K562 (cell line): ENCODE data around the gene UGT1A5. TPM values are rescaled to one million over a fixed set of nuclear protein-coding genes. Genes with fewer than 3 reads are reported as not detected.

Experiments
- ATAC-seq: fragments of 200-7000 bp; cut with Tn5 transposase; 3 replicates; pipeline ENCODE4 v1.9.1; 2020; ENCODE audit warnings: moderate library complexity
- BruUV-seq: library from RNA; stranded (reverse); fragments of 400-500 nt; replicated peaks from 2 replicates; lab custom pipeline; 2021; lab: Mats Ljungman, UMichigan
- CTCF ChIA-PET: fragments of 300-600 bp; formaldehyde crosslinking; extraction: SDS; loops from one replicate; lab custom pipeline; 2021; ENCODE audit warnings: low intra/inter-chr PET ratio; lab: Yijun Ruan, JAX
- POLR2A ChIA-PET: fragments of 300-600, 350-650 bp; sonication (Branson Sonifier 250); formaldehyde crosslinking; extraction: SDS; loops from one replicate; lab custom pipeline; 2021; ENCODE audit warnings: antibody characterized with exemption, inconsistent platforms; lab: Yijun Ruan, JAX
- DNase-seq, 4 experiments: peaks; one replicate each; pipeline versions ENCODE4 v3.0.0 to v3.0.0-alpha.2; 2011 to 2018; ENCODE audit warnings: low spot score in 3 of 4, mixed read lengths in 3 of 4; ENCODE audit errors: extremely low read depth in 1 of 4
- FAIRE-seq: peaks from 2 replicates; lab custom pipeline; 2011; peaks lifted over from hg19 to GRCh38; lab: Jason Lieb, UNC
- H2AFZ ChIP-seq: 2 replicates; pipeline ENCODE4 v1.6.0; 2011; ENCODE audit warnings: low read depth, low read length, control low read depth, inconsistent platforms
- H3K27ac ChIP-seq: fragments of 200-600 bp; 3 replicates; pipeline ENCODE4 v1.8.0; 2011; ENCODE audit warnings: low read depth, mild to moderate bottlenecking, control low read depth, inconsistent platforms, low read length, moderate library complexity, mixed read lengths; ENCODE audit errors: extremely low read depth
- H3K27me3 ChIP-seq, 2 experiments: fragments of 300-600 bp in 1 of 2; 2 replicates in 1 of 2; 3 replicates in 1 of 2; pipeline versions ENCODE4 v1.6.0 to v1.8.0; 2011; ENCODE audit warnings: inconsistent platforms in 2 of 2, low read length in 2 of 2, mild to moderate bottlenecking in 1 of 2, mixed read lengths in 1 of 2, moderate library complexity in 1 of 2; ENCODE audit not compliant: control insufficient read depth in 2 of 2, insufficient read depth in 2 of 2
- H3K36me3 ChIP-seq: fragments of 300-600 bp; 3 replicates; pipeline ENCODE4 v1.8.0; 2011; ENCODE audit warnings: mild to moderate bottlenecking, low read length, inconsistent platforms; ENCODE audit not compliant: control insufficient read depth, insufficient read depth
- H3K4me1 ChIP-seq, 2 experiments: fragments of 200-600 bp in 1 of 2; replicated peaks in 1 of 2; 2 replicates in 1 of 2; 3 replicates in 1 of 2; pipeline versions ENCODE4 v1.5.1 to v1.8.0; 2011; ENCODE audit warnings: inconsistent platforms in 2 of 2, low read length in 2 of 2, mild to moderate bottlenecking in 1 of 2, mixed read lengths in 1 of 2, moderate library complexity in 1 of 2; ENCODE audit not compliant: control insufficient read depth in 2 of 2, insufficient read depth in 2 of 2
- H3K4me2 ChIP-seq: 2 replicates; pipeline ENCODE4 v1.6.1; 2011; ENCODE audit warnings: low read length, control low read depth, inconsistent platforms, mixed read lengths; ENCODE audit not compliant: insufficient read depth
- H3K4me3 ChIP-seq: fragments of 200-600 bp; sonication (generic), shearing (Covaris generic); 2 replicates; pipeline ENCODE4 v1.5.1; 2016; ENCODE audit warnings: control low read depth, inconsistent platforms
- H3K79me2 ChIP-seq: fragments of 200-600 bp; 3 replicates; pipeline ENCODE4 v1.8.0; 2011; ENCODE audit warnings: low read length, inconsistent platforms; ENCODE audit not compliant: control insufficient read depth, insufficient read depth
- H3K9ac ChIP-seq, 2 experiments: 2 replicates each; pipeline versions ENCODE4 v1.6.0 to v1.6.1; 2011; ENCODE audit warnings: low read depth in 2 of 2, low read length in 2 of 2, control low read depth in 1 of 2, inconsistent platforms in 1 of 2, mild to moderate bottlenecking in 1 of 2, mixed read lengths in 1 of 2; ENCODE audit not compliant: insufficient read depth in 1 of 2
- H3K9me1 ChIP-seq: one replicate; pipeline ENCODE4 v1.6.0; 2011; ENCODE audit warnings: inconsistent platforms, mild to moderate bottlenecking, low read length, moderate library complexity; ENCODE audit not compliant: control insufficient read depth, insufficient read depth
- H3K9me3 ChIP-seq: replicated peaks from 2 replicates; pipeline ENCODE4 v1.5.1; 2011; ENCODE audit warnings: low read depth, low read length, inconsistent platforms; ENCODE audit not compliant: control insufficient read depth, insufficient read depth
- H4K20me1 ChIP-seq: replicated peaks from 2 replicates; pipeline ENCODE4 v1.6.1; 2011; ENCODE audit warnings: low read length, inconsistent platforms, mixed read lengths; ENCODE audit not compliant: control insufficient read depth, insufficient read depth
- WGBS: fragments of 100-300 bp; shearing (Covaris generic); methylation state at CpG from one replicate; pipeline ENCODE4 v1.1.6; 2016; ENCODE audit warnings: low coverage, mixed read lengths; ENCODE audit not compliant: insufficient coverage; ENCODE audit errors: missing lambda C conversion rate; 5-methylcytosine and 5-hydroxymethylcytosine counted together
- in situ Hi-C: fragments of 300-500 bp; cut with MboI; formaldehyde crosslinking; loops from 4 replicates; pipeline ENCODE4 v1.15.0; 2018; ENCODE audit warnings: inconsistent platforms, mixed read lengths
- intact Hi-C: fragments of 100-400 bp; cut with micrococcal nuclease; formaldehyde crosslinking; loops from 2 replicates; pipeline ENCODE4 v1.14.2; 2022
- polyA plus RNA-seq, 8 experiments: library from polyadenylated mRNA; depleted of rRNA in 4 of 8; stranded (reverse) in 5 of 8; unstranded in 3 of 8; fragments of >200 nt; fragmentation: Nextera tagmentation in 2 of 8; fragmentation: Illumina TruSeq in 1 of 8; extraction: Ambion mirVana in 2 of 8; extraction: Trizol in 1 of 8; gene quantifications; 2 replicates each; pipeline versions ENCODE4 v1.2.1 to v1.2.3, GENCODE V29; 2011 to 2014; ENCODE audit warnings: inconsistent platforms in 1 of 8, missing spikeins in 1 of 8
- total RNA-seq, 7 experiments: library from RNA; depleted of rRNA in 6 of 7; stranded (reverse); fragments of >200 nt in 6 of 7; fragmentation: Illumina TruSeq in 2 of 7; extraction: Trizol in 2 of 7; gene quantifications; 2 replicates each; pipeline versions ENCODE4 v1.2.1 to v1.2.3, GENCODE V29; 2011 to 2021; ENCODE audit warnings: low replicate concordance in 1 of 7
- TF ChIP-seq, protein P1 (sequence below): fragments of 250-450 bp; sonication (Bioruptor Pico); IDR thresholded peaks from 2 replicates; pipeline ENCODE4 v1.8.0; 2022; ENCODE audit warnings: inconsistent platforms, mild to moderate bottlenecking, moderate library complexity, borderline replicate concordance
- TF ChIP-seq, protein P2 (sequence below), 2 experiments: fragments of 450-650 bp in 1 of 2; IDR thresholded peaks; 2 replicates each; pipeline ENCODE4 v1.6.1; 2011 to 2017; ENCODE audit warnings: low read depth in 2 of 2, antibody characterized with exemption in 1 of 2, borderline replicate concordance in 1 of 2, low read length in 1 of 2, mild to moderate bottlenecking in 1 of 2, mixed read lengths in 1 of 2; ENCODE audit not compliant: control insufficient read depth in 1 of 2

Gene UGT1A5
- total and polyA plus RNA-seq, 9 of the 15 experiments (the other 6 are each of a cell fraction or from before 2014, with no cell fraction given) = not detected

GRCh38 chr2:233691443-233692433 is 21.0 kb upstream of the UGT1A5 start:
- H3K79me2 ChIP-seq = no peaks in the 10 kb centered on the region
- no peak for FAIRE-seq
- no TSS peak for BruUV-seq

More at GRCh38 chr2:233691443-233692433, 21.0 kb upstream of the UGT1A5 start:
- in situ Hi-C loops = no loop called here
- H3K4me1 ChIP-seq = no peaks in the 10 kb centered on the region
- intact Hi-C loops = no loop called here
- H3K4me2 ChIP-seq = no peak overlapping the region
- no peak for DNase-seq
- H3K9me3 ChIP-seq = no peaks in the 10 kb centered on the region
- WGBS = 27% methylated on average over 11 of the region's 11 CpGs
- no peak overlapping the region for H3K9ac ChIP-seq
- no peak overlapping the region for H2AFZ ChIP-seq
- H3K27ac ChIP-seq = no peak overlapping the region
- no peak overlapping the region for H3K4me3 ChIP-seq
- H3K9me1 ChIP-seq = no peaks in the 10 kb centered on the region
- no peaks in the 10 kb centered on the region; the same call in 1 of the 2 replicates for H4K20me1 ChIP-seq
- H3K27me3 ChIP-seq = peaks cover 0 to 8% of the 10 kb centered on the region in 2 experiments; a peak in 3 of 5 replicates
- ATAC-seq = no peak
- CTCF ChIA-PET = no interaction called here
- TF ChIP-seq, protein P1, sequence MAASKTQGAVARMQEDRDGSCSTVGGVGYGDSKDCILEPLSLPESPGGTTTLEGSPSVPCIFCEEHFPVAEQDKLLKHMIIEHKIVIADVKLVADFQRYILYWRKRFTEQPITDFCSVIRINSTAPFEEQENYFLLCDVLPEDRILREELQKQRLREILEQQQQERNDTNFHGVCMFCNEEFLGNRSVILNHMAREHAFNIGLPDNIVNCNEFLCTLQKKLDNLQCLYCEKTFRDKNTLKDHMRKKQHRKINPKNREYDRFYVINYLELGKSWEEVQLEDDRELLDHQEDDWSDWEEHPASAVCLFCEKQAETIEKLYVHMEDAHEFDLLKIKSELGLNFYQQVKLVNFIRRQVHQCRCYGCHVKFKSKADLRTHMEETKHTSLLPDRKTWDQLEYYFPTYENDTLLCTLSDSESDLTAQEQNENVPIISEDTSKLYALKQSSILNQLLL (CRISPR knock-in tag) = no peak
- TF ChIP-seq, protein P2, sequence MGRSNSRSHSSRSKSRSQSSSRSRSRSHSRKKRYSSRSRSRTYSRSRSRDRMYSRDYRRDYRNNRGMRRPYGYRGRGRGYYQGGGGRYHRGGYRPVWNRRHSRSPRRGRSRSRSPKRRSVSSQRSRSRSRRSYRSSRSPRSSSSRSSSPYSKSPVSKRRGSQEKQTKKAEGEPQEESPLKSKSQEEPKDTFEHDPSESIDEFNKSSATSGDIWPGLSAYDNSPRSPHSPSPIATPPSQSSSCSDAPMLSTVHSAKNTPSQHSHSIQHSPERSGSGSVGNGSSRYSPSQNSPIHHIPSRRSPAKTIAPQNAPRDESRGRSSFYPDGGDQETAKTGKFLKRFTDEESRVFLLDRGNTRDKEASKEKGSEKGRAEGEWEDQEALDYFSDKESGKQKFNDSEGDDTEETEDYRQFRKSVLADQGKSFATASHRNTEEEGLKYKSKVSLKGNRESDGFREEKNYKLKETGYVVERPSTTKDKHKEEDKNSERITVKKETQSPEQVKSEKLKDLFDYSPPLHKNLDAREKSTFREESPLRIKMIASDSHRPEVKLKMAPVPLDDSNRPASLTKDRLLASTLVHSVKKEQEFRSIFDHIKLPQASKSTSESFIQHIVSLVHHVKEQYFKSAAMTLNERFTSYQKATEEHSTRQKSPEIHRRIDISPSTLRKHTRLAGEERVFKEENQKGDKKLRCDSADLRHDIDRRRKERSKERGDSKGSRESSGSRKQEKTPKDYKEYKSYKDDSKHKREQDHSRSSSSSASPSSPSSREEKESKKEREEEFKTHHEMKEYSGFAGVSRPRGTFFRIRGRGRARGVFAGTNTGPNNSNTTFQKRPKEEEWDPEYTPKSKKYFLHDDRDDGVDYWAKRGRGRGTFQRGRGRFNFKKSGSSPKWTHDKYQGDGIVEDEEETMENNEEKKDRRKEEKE (IDR thresholded peaks at IDR 0.05; ENCODE audit: borderline replicate concordance in 1 of 2, control insufficient read depth in 1 of 2, low read depth in 2 of 2, low read length in 1 of 2) = no peak
- H3K36me3 ChIP-seq = no peaks in the 10 kb centered on the region
- POLR2A ChIA-PET = interaction anchor here (0.7 to 1.8 kb wide), 2 partner anchors 12 to 19 kb away, joined by 3 to 5 read pairs; no protein-coding TSS in a partner anchor
